ENCODE measurements around the gene DCN. TPM values are rescaled to one million over a fixed set of nuclear protein-coding genes. Genes with fewer than 3 reads are reported as not detected.
A peak's percentile ranks its signal among the peaks of the same experiment; 100 is the strongest.

DCN gene
- total RNA-seq, 1 donor from 2014 or later, result 2,230 TPM

GRCh38 chr12:91171476-91171875 is 11.1 kb downstream of the DCN start:
- TF ChIP-seq CTCF (IDR thresholded peaks at IDR 0.05), result no peak
- Mint-ChIP-seq H3K4me3 (ENCODE audit: unreplicated experiment) (peak overlapping the region; percentile 19), H3K27ac (ENCODE audit: unreplicated experiment) (peak overlapping the region; percentile 64), H3K36me3 (ENCODE audit: unreplicated experiment) (peaks cover 71% of the 10 kb centered on the region), H3K9me3 (ENCODE audit: unreplicated experiment) (peaks cover 2% of the 10 kb centered on the region), H3K4me1 (ENCODE audit: unreplicated experiment) (peaks cover 49% of the 10 kb centered on the region), H3K27me3 (ENCODE audit: unreplicated experiment) (no peaks in the 10 kb centered on the region)
- no peak for DNase-seq (ENCODE audit: extremely low spot score, unreplicated experiment)

GRCh38 chr12:91163116-91163515 is 19.5 kb downstream of the DCN start:
- Mint-ChIP-seq H3K36me3 (ENCODE audit: unreplicated experiment) (peaks cover 57% of the 10 kb centered on the region), H3K4me1 (ENCODE audit: unreplicated experiment) (peaks cover 12% of the 10 kb centered on the region), H3K9me3 (ENCODE audit: unreplicated experiment) (peaks cover 4% of the 10 kb centered on the region), H3K27ac (ENCODE audit: unreplicated experiment) (peak overlapping the region; percentile 55), H3K27me3 (ENCODE audit: unreplicated experiment) (no peaks in the 10 kb centered on the region), H3K4me3 (ENCODE audit: unreplicated experiment) (no peak overlapping the region)
- no peak for TF ChIP-seq CTCF (IDR thresholded peaks at IDR 0.05)
- DNase-seq (ENCODE audit: extremely low spot score, unreplicated experiment), result no peak

GRCh38 chr12:91161009-91161408 is 21.6 kb downstream of the DCN start:
- no peak for DNase-seq (ENCODE audit: extremely low spot score, unreplicated experiment)
- no peaks in the 10 kb centered on the region for H3K9me3 Mint-ChIP-seq (ENCODE audit: unreplicated experiment)
- no peaks in the 10 kb centered on the region for H3K27me3 Mint-ChIP-seq (ENCODE audit: unreplicated experiment)
- no peak for TF ChIP-seq CTCF (IDR thresholded peaks at IDR 0.05)
- H3K27ac Mint-ChIP-seq (ENCODE audit: unreplicated experiment), result peak overlapping the region; percentile 63
- H3K4me1 Mint-ChIP-seq (ENCODE audit: unreplicated experiment), result peaks cover 12% of the 10 kb centered on the region
- no peak overlapping the region for H3K4me3 Mint-ChIP-seq (ENCODE audit: unreplicated experiment)
- peaks cover 54% of the 10 kb centered on the region for H3K36me3 Mint-ChIP-seq (ENCODE audit: unreplicated experiment)

GRCh38 chr12:91155990-91156389 is 26.6 kb downstream of the DCN start:
- Mint-ChIP-seq H3K27me3 (ENCODE audit: unreplicated experiment) (no peaks in the 10 kb centered on the region), H3K4me1 (ENCODE audit: unreplicated experiment) (peaks cover 5% of the 10 kb centered on the region), H3K4me3 (ENCODE audit: unreplicated experiment) (no peak overlapping the region), H3K9me3 (ENCODE audit: unreplicated experiment) (no peaks in the 10 kb centered on the region), H3K27ac (ENCODE audit: unreplicated experiment) (peak overlapping the region; percentile 20), H3K36me3 (ENCODE audit: unreplicated experiment) (peaks cover 60% of the 10 kb centered on the region)
- TF ChIP-seq CTCF (IDR thresholded peaks at IDR 0.05), result no peak
- DNase-seq (ENCODE audit: extremely low spot score, unreplicated experiment), result no peak

- no peaks in the 10 kb centered on the region for H3K27me3 Mint-ChIP-seq (ENCODE audit: unreplicated experiment)
- no peaks in the 10 kb centered on the region for H3K9me3 Mint-ChIP-seq (ENCODE audit: unreplicated experiment)
- H3K4me1 Mint-ChIP-seq (ENCODE audit: unreplicated experiment), result peaks cover 2% of the 10 kb centered on the region
- no peak overlapping the region for H3K4me3 Mint-ChIP-seq (ENCODE audit: unreplicated experiment)
- peaks cover 71% of the 10 kb centered on the region for H3K36me3 Mint-ChIP-seq (ENCODE audit: unreplicated experiment)
- H3K27ac Mint-ChIP-seq (ENCODE audit: unreplicated experiment), result no peak overlapping the region
- no peak for DNase-seq (ENCODE audit: extremely low spot score, unreplicated experiment)
- no peak for TF ChIP-seq CTCF (IDR thresholded peaks at IDR 0.05)
Measured at GRCh38 chr12:91154131-91154530, 28.5 kb downstream of the DCN start.
